Astrocyte (in vitro differentiated cells and primary cell): Measurements from ENCODE around the gene KANSL2. TPM values are rescaled to one million over a fixed set of nuclear protein-coding genes. Genes with fewer than 3 reads are reported as not detected.
"Not testable (repeated sequence)": the region's sequence is repeated elsewhere in the genome, so short reads cannot be mapped to it uniquely, and the experiment has no call there.

Experiments
- DNase-seq: peaks from one replicate; pipeline ENCODE4 v3.0.0-alpha.2; 2010; ENCODE audit warnings: low read depth
- FAIRE-seq: peaks from 2 replicates; lab custom pipeline; 2011; peaks lifted over from hg19 to GRCh38; lab: Jason Lieb, UNC
- H2AFZ ChIP-seq: 2 replicates; pipeline ENCODE4 v1.6.0; 2012; ENCODE audit warnings: low read depth, low read length, inconsistent platforms
- H3K27ac ChIP-seq: 2 replicates; pipeline ENCODE4 v1.5.1; 2011; ENCODE audit warnings: low read depth, low read length, inconsistent platforms
- H3K27me3 ChIP-seq: 2 replicates; pipeline ENCODE4 v1.6.0; 2011; ENCODE audit warnings: low read length, inconsistent platforms; ENCODE audit not compliant: insufficient read depth
- H3K36me3 ChIP-seq: 2 replicates; pipeline ENCODE4 v1.5.1; 2011; ENCODE audit warnings: low read length, inconsistent platforms; ENCODE audit not compliant: insufficient read depth
- H3K4me1 ChIP-seq: 2 replicates; pipeline ENCODE4 v1.5.1; 2011; ENCODE audit warnings: low read length, inconsistent platforms; ENCODE audit not compliant: insufficient read depth
- H3K4me2 ChIP-seq: 2 replicates; pipeline ENCODE4 v1.6.0; 2012; ENCODE audit warnings: low read length, inconsistent platforms
- H3K4me3 ChIP-seq: 2 replicates; pipeline ENCODE4 v1.5.1; 2011; ENCODE audit warnings: low read depth, mild to moderate bottlenecking, low read length, inconsistent platforms; ENCODE audit not compliant: insufficient read depth
- H3K79me2 ChIP-seq: 2 replicates; pipeline ENCODE4 v1.6.0; 2012; ENCODE audit warnings: mild to moderate bottlenecking, low read length, inconsistent platforms; ENCODE audit not compliant: insufficient read depth
- H3K9ac ChIP-seq: 2 replicates; pipeline ENCODE4 v1.6.0; 2012; ENCODE audit warnings: mild to moderate bottlenecking, low read length, inconsistent platforms
- H3K9me3 ChIP-seq: 2 replicates; pipeline ENCODE4 v1.5.1; 2012; ENCODE audit warnings: low read depth, mild to moderate bottlenecking, low read length, inconsistent platforms; ENCODE audit not compliant: insufficient read depth
- H4K20me1 ChIP-seq: 2 replicates; pipeline ENCODE4 v1.6.0; 2012; ENCODE audit warnings: low read length, inconsistent platforms; ENCODE audit not compliant: insufficient read depth
- H3K27ac Mint-ChIP-seq: one replicate; pipeline ENCODE4 v1.8.0; 2021; ENCODE audit warnings: mild to moderate bottlenecking, mixed read lengths; ENCODE audit not compliant: unreplicated experiment
- H3K27me3 Mint-ChIP-seq: one replicate; pipeline ENCODE4 v1.8.0; 2021; ENCODE audit warnings: low read depth, mixed read lengths; ENCODE audit not compliant: unreplicated experiment
- H3K36me3 Mint-ChIP-seq: one replicate; pipeline ENCODE4 v1.8.0; 2021; ENCODE audit warnings: low read depth, mixed read lengths; ENCODE audit not compliant: unreplicated experiment
- H3K4me1 Mint-ChIP-seq: one replicate; pipeline ENCODE4 v1.8.0; 2021; ENCODE audit warnings: low read depth, mixed read lengths; ENCODE audit not compliant: unreplicated experiment
- H3K4me3 Mint-ChIP-seq: one replicate; pipeline ENCODE4 v1.8.0; 2021; ENCODE audit warnings: mild to moderate bottlenecking, moderate library complexity, mixed read lengths; ENCODE audit not compliant: unreplicated experiment
- H3K9me3 Mint-ChIP-seq: one replicate; pipeline ENCODE4 v1.8.0; 2021; ENCODE audit warnings: mild to moderate bottlenecking, mixed read lengths; ENCODE audit not compliant: unreplicated experiment
- CTCF ChIP-seq: IDR thresholded peaks from 2 replicates; pipeline ENCODE4 v1.5.1; 2011; ENCODE audit warnings: low read depth, mild to moderate bottlenecking, inconsistent platforms, low read length, moderate library complexity; ENCODE audit not compliant: insufficient read depth
- EZH2 ChIP-seq: IDR thresholded peaks from 2 replicates; pipeline ENCODE4 v1.6.1; 2012; ENCODE audit warnings: mild to moderate bottlenecking, low read length, inconsistent platforms; ENCODE audit not compliant: insufficient read depth
- total RNA-seq: library from RNA; stranded (reverse); gene quantifications from 2 replicates; pipeline ENCODE4 v1.2.1, GENCODE V29; 2021

Gene KANSL2
- total RNA-seq, 1 donor from 2014 or later = 45.7 TPM

- TF ChIP-seq CTCF (no peak), EZH2 (no peak)
- no peak overlapping the region for H3K4me3 Mint-ChIP-seq
Observed at GRCh38 chr12:48629541-48629940, 52.5 kb downstream of the KANSL2 start.

DNA sequence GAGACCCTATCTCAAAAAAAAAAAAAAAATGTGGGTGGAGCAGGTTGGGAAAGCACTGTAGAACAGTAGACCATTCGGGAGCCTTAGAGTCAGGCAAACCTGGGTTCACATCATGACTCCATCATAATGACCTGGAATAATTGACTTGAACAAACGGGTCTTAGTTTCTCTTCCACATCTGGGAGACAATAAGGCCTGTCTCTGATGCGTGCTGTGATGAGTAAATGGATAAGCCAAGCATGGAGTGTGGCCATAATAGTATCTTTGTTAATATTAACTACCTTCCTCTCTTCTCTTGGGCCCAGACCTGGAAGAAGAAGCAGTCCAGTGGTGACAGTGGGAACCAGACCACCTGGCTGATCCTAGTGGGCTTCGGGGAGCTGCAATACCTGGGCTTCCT, 54.5 kb downstream of the KANSL2 start:
- TF ChIP-seq CTCF = no peak
- TF ChIP-seq EZH2 = no peak

More at GRCh38 chr12:48629541-48629940, 52.5 kb downstream of the KANSL2 start:
- no peaks in the 10 kb centered on the region for H4K20me1 ChIP-seq
- DNase-seq = no peak
- H3K4me3 ChIP-seq = no peak overlapping the region
- Mint-ChIP-seq H3K27ac (no peak overlapping the region), H3K27me3 (peaks cover 2% of the 10 kb centered on the region), H3K36me3 (peaks cover 5% of the 10 kb centered on the region), H3K9me3 (no peaks in the 10 kb centered on the region), H3K4me1 (peaks cover 9% of the 10 kb centered on the region)
- FAIRE-seq = no peak
- H3K27ac ChIP-seq = no peak overlapping the region
- H3K27me3 ChIP-seq = peaks cover 5% of the 10 kb centered on the region
- H3K4me2 ChIP-seq = no peak overlapping the region
- H3K79me2 ChIP-seq = no peaks in the 10 kb centered on the region
- H3K9me3 ChIP-seq = no peaks in the 10 kb centered on the region
- H3K9ac ChIP-seq = no peak overlapping the region
- H3K36me3 ChIP-seq = no peaks in the 10 kb centered on the region
- no peak overlapping the region for H2AFZ ChIP-seq
- no peaks in the 10 kb centered on the region for H3K4me1 ChIP-seq

DNA sequence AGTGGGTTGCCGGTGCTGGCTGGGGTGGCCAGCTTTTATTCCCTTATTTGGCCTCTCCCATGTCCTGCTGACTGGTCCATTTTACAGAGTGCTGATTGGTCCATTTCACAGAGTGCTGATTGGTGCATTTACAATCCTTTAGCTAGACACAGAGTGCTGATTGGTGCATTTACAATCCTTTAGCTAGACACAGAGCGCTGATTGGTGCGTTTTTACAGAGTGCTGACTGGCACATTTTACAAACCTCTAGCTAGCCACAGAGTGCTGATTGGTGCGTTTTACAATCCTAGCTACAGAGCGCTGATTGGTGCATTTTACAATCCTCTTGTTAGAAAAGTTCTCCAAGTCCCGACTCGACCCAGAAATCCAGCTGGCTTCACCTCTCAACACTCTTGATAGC, 59.0 kb downstream of the KANSL2 start:
- not testable (repeated sequence) for H3K9ac ChIP-seq, DNase-seq, H2AFZ ChIP-seq, H3K4me3 ChIP-seq, H3K36me3 ChIP-seq, H3K27ac Mint-ChIP-seq, H3K27me3 ChIP-seq, H3K9me3 Mint-ChIP-seq, H4K20me1 ChIP-seq, H3K4me3 Mint-ChIP-seq, H3K27ac ChIP-seq, H3K4me1 Mint-ChIP-seq, H3K27me3 Mint-ChIP-seq, H3K4me1 ChIP-seq, FAIRE-seq, H3K9me3 ChIP-seq, H3K4me2 ChIP-seq, H3K79me2 ChIP-seq, H3K36me3 Mint-ChIP-seq

More for the DNA sequence above, 54.5 kb downstream of the KANSL2 start:
- no peak overlapping the region for H3K27ac Mint-ChIP-seq
- H3K9me3 Mint-ChIP-seq = no peaks in the 10 kb centered on the region
- FAIRE-seq (no peak), DNase-seq (no peak)
- H3K9me3 ChIP-seq = no peaks in the 10 kb centered on the region
- no peaks in the 10 kb centered on the region for H3K79me2 ChIP-seq
- H3K4me1 ChIP-seq = no peaks in the 10 kb centered on the region
- H4K20me1 ChIP-seq = no peaks in the 10 kb centered on the region
- H3K4me3 ChIP-seq = no peak overlapping the region
- peaks cover 5% of the 10 kb centered on the region for H3K27me3 ChIP-seq
- H3K4me3 Mint-ChIP-seq = no peak overlapping the region
- peaks cover 9% of the 10 kb centered on the region for H3K4me1 Mint-ChIP-seq
- H3K36me3 ChIP-seq = no peaks in the 10 kb centered on the region
- H3K36me3 Mint-ChIP-seq = peaks cover 5% of the 10 kb centered on the region
- H3K4me2 ChIP-seq = no peak overlapping the region
- no peak overlapping the region for H3K9ac ChIP-seq
- no peak overlapping the region for H2AFZ ChIP-seq
- H3K27ac ChIP-seq = no peak overlapping the region
- H3K27me3 Mint-ChIP-seq = peaks cover 2% of the 10 kb centered on the region
